Measurements from ENCODE around the gene DCLRE1B.
"Not testable (repeated sequence)": the region's sequence is repeated elsewhere in the genome, so short reads cannot be mapped to it uniquely, and the experiment has no call there.

DCLRE1B gene

DNA sequence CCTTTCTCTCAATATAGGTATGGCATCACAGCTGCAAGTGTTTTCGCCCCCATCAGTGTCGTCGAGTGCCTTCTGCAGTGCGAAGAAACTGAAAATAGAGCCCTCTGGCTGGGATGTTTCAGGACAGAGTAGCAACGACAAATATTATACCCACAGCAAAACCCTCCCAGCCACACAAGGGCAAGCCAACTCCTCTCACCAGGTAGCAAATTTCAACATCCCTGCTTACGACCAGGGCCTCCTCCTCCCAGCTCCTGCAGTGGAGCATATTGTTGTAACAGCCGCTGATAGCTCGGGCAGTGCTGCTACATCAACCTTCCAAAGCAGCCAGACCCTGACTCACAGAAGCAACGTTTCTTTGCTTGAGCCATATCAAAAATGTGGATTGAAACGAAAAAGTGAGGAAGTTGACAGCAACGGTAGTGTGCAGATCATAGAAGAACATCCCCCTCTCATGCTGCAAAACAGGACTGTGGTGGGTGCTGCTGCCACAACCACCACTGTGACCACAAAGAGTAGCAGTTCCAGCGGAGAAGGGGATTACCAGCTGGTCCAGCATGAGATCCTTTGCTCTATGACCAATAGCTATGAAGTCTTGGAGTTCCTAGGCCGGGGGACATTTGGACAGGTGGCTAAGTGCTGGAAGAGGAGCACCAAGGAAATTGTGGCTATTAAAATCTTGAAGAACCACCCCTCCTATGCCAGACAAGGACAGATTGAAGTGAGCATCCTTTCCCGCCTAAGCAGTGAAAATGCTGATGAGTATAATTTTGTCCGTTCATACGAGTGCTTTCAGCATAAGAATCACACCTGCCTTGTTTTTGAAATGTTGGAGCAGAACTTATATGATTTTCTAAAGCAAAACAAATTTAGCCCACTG is 35.5 kb downstream of the DCLRE1B start:
- Histone ChIP-seq H3K27me3 (ENCODE audit: control insufficient read depth in 1 of 2, insufficient read depth in 2 of 2, low read length in 2 of 2) (no peaks in the 10 kb centered on the region), H3K4me3 (ENCODE audit: low read length in 2 of 2) (no peak overlapping the region), H3K4me1 (ENCODE audit: control insufficient read depth, insufficient read depth, low read length) (no peaks in the 10 kb centered on the region), H3K9me3 (ENCODE audit: control insufficient read depth in 2 of 2, low read length in 2 of 2) (no peaks in the 10 kb centered on the region), H3K9ac (ENCODE audit: low read length in 2 of 2) (no peak overlapping the region), H3K36me3 (ENCODE audit: control insufficient read depth in 2 of 2, insufficient read depth in 2 of 2, low read length in 2 of 2) (peaks cover 10 to 11% of the 10 kb centered on the region in 2 donors), H3K27ac (ENCODE audit: low read length) (no peak overlapping the region)

DNA sequence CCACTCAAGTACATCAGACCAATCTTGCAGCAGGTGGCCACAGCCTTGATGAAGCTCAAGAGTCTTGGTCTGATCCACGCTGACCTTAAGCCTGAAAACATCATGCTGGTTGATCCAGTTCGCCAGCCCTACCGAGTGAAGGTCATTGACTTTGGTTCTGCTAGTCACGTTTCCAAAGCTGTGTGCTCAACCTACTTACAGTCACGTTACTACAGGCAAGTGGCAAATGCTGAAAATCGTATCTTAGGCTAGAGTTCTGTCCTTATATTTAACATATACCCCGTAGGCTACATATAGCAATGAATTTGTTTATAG is 36.1 kb downstream of the DCLRE1B start:
- Histone ChIP-seq H3K36me3 (ENCODE audit: control insufficient read depth in 2 of 2, insufficient read depth in 2 of 2, low read length in 2 of 2) (peaks cover 10 to 11% of the 10 kb centered on the region in 2 donors), H3K4me3 (ENCODE audit: low read length in 2 of 2) (no peak overlapping the region), H3K27me3 (ENCODE audit: control insufficient read depth in 1 of 2, insufficient read depth in 2 of 2, low read length in 2 of 2) (no peaks in the 10 kb centered on the region), H3K9me3 (ENCODE audit: control insufficient read depth in 2 of 2, low read length in 2 of 2) (no peaks in the 10 kb centered on the region), H3K27ac (ENCODE audit: low read length) (no peak overlapping the region), H3K4me1 (ENCODE audit: control insufficient read depth, insufficient read depth, low read length) (no peaks in the 10 kb centered on the region), H3K9ac (ENCODE audit: low read length in 2 of 2) (no peak overlapping the region)

DNA sequence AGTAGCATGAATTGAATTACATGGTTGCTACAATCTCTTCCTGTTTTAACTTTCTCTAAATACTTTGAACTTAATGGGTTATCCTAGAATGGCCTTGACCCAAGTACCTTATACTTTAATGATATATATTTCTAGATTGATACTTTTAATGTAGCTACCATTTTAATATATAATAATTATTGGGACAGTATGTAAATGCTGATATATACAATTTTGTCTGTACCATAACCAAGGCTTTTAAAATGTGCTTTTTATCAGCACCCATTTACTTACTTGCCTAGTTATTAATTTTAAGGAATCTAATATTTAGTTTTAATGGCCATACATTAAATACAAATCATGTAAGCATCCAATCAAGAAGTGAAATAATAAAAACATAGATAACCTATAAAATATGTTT is 37.4 kb downstream of the DCLRE1B start:
- H3K4me1 ChIP-seq (ENCODE audit: control insufficient read depth, insufficient read depth, low read length) = peaks cover 7% of the 10 kb centered on the region
- peaks cover 10 to 11% of the 10 kb centered on the region in 2 donors for H3K36me3 ChIP-seq (ENCODE audit: control insufficient read depth in 2 of 2, insufficient read depth in 2 of 2, low read length in 2 of 2)
- H3K9me3 ChIP-seq (ENCODE audit: control insufficient read depth in 2 of 2, low read length in 2 of 2) = no peaks in the 10 kb centered on the region
- H3K9ac ChIP-seq (ENCODE audit: low read length in 2 of 2) = no peak overlapping the region
- H3K4me3 ChIP-seq (ENCODE audit: low read length in 2 of 2) = no peak overlapping the region
- no peak overlapping the region for H3K27ac ChIP-seq (ENCODE audit: low read length)
- no peaks in the 10 kb centered on the region for H3K27me3 ChIP-seq (ENCODE audit: control insufficient read depth in 1 of 2, insufficient read depth in 2 of 2, low read length in 2 of 2)

DNA sequence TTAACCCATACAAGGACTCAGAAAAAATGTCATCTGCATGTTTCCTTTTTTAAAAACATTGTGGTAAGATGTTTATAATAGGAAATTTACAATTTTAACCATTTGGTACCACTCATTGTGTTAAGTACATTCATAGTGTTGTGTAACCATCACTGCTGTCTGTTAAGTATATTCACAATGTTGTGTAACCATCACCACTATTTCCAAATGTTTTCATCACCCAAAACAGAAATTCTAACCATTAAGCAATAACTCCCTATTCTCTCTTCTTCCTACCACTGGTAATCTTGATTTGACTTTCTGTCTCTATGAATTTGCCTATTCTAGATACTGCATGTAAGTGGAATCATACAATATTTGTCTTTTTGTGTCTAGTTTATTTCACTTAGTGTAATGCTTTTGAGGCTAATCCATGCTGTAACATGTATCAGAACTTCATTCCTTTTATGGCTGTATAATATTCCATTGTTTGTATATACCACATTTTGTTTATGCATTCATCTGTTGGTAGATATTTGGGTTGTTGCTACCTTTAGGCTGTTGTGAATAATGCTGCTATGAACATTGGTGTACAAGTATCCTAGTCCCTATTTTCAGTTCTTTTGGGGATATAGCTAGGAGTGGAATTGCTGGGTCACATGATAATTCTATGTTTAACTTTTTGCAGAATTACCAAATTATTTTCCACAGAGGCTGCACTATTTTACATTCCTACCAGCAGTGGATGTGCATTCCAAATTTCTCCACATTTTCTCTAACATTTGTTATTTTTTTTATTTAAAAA is 38.1 kb downstream of the DCLRE1B start:
- Histone ChIP-seq H3K27me3 (ENCODE audit: control insufficient read depth in 1 of 2, insufficient read depth in 2 of 2, low read length in 2 of 2) (no peaks in the 10 kb centered on the region), H3K9ac (ENCODE audit: low read length in 2 of 2) (no peak overlapping the region), H3K4me1 (ENCODE audit: control insufficient read depth, insufficient read depth, low read length) (peaks cover 10% of the 10 kb centered on the region), H3K4me3 (ENCODE audit: low read length in 2 of 2) (no peak overlapping the region), H3K27ac (ENCODE audit: low read length) (no peak overlapping the region), H3K9me3 (ENCODE audit: control insufficient read depth in 2 of 2, low read length in 2 of 2) (no peaks in the 10 kb centered on the region), H3K36me3 (ENCODE audit: control insufficient read depth in 2 of 2, insufficient read depth in 2 of 2, low read length in 2 of 2) (peaks cover 10 to 11% of the 10 kb centered on the region in 2 donors)

DNA sequence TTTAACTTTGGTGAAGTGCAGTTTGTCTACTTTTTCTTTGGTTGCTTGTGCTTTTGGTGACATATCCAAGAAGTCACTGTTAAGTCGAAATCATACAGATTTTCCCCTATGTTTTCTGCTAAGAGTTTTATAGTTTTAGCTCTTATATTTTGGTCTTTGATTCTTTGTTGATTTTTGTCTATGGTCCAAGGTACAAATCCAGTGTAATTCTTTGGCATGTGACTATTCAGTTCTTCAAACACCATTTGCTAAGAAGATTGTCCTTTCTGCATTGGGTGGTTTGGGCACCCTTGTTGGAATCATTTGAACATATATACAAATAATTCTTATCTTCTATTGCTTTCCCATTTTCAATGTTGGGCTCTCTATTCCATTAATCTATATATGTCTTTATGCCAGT is 40.2 kb downstream of the DCLRE1B start:
- no peak overlapping the region for H3K27ac ChIP-seq (ENCODE audit: low read length)
- no peaks in the 10 kb centered on the region for H3K9me3 ChIP-seq (ENCODE audit: control insufficient read depth in 2 of 2, low read length in 2 of 2)
- no peak overlapping the region for H3K9ac ChIP-seq (ENCODE audit: low read length in 2 of 2)
- H3K36me3 ChIP-seq (ENCODE audit: control insufficient read depth in 2 of 2, insufficient read depth in 2 of 2, low read length in 2 of 2) = peaks cover 10 to 11% of the 10 kb centered on the region in 2 donors
- H3K4me3 ChIP-seq (ENCODE audit: low read length in 2 of 2) = no peak overlapping the region
- peaks cover 16% of the 10 kb centered on the region for H3K4me1 ChIP-seq (ENCODE audit: control insufficient read depth, insufficient read depth, low read length)
- H3K27me3 ChIP-seq (ENCODE audit: control insufficient read depth in 1 of 2, insufficient read depth in 2 of 2, low read length in 2 of 2) = no peaks in the 10 kb centered on the region

DNA sequence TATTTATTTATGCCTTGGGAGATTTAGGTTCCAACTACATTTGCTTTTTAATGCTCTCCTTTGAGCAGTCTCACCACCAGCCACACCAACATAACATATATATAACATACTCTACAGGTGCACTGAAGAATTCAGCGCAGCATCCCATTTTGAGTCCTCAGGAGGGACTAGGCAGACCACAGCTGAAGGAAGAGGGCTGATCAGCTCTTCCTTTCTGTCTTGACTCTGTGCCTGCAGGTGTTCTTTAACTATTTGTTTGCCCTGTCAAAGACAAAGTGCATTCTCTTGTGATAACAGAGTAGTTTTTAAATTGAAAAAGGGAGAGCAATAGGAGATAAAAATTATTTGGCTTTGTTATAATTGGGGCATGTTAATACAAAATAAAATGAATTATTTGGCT is 41.0 kb downstream of the DCLRE1B start:
- H3K4me1 ChIP-seq (ENCODE audit: control insufficient read depth, insufficient read depth, low read length) = peaks cover 16% of the 10 kb centered on the region
- H3K4me3 ChIP-seq (ENCODE audit: low read length in 2 of 2) = no peak overlapping the region
- H3K9me3 ChIP-seq (ENCODE audit: control insufficient read depth in 2 of 2, low read length in 2 of 2) = no peaks in the 10 kb centered on the region
- H3K9ac ChIP-seq (ENCODE audit: low read length in 2 of 2) = no peak overlapping the region
- peaks cover 3% of the 10 kb centered on the region in 2 donors for H3K36me3 ChIP-seq (ENCODE audit: control insufficient read depth in 2 of 2, insufficient read depth in 2 of 2, low read length in 2 of 2)
- no peak overlapping the region for H3K27ac ChIP-seq (ENCODE audit: low read length)
- H3K27me3 ChIP-seq (ENCODE audit: control insufficient read depth in 1 of 2, insufficient read depth in 2 of 2, low read length in 2 of 2) = no peaks in the 10 kb centered on the region

DNA sequence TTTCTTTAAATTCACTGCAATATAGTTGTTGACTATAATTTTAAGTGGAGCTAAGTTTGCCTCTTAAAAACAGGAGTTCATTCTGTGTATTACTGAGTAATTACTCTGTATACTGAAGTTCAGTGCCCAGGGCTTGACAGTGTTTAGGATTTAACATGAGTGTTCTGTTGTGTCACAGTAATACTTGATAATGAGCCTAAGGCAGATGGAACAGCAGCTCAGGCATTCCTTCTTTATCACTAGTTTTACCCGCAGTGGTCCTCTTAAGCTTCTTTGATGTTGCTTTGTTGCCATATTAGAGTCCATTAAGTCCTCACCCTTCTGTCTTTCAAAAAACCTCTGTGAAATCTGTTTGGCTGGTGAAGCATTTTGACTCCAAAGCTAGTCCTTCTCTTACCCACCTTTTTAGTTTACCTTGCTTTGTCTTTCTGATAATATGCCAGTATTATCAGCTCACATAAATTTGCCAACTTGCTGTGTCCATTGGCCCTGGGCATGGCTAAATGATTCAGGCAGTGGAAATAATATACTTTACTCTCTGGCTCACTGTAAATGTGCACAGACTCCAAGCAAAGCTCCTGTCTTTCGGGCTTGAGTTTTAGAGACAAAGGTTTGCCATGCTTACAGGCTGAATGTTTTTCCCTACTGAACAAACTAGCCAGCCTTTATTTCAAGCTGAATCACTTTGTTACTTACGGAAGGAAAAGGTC is 41.7 kb downstream of the DCLRE1B start:
- Histone ChIP-seq H3K4me1 (ENCODE audit: control insufficient read depth, insufficient read depth, low read length) (peaks cover 16% of the 10 kb centered on the region), H3K27ac (ENCODE audit: low read length) (no peak overlapping the region), H3K27me3 (ENCODE audit: control insufficient read depth in 1 of 2, insufficient read depth in 2 of 2, low read length in 2 of 2) (no peaks in the 10 kb centered on the region), H3K4me3 (ENCODE audit: low read length in 2 of 2) (no peak overlapping the region), H3K9me3 (ENCODE audit: control insufficient read depth in 2 of 2, low read length in 2 of 2) (no peaks in the 10 kb centered on the region), H3K9ac (ENCODE audit: low read length in 2 of 2) (no peak overlapping the region), H3K36me3 (ENCODE audit: control insufficient read depth in 2 of 2, insufficient read depth in 2 of 2, low read length in 2 of 2) (no peaks in the 10 kb centered on the region)

DNA sequence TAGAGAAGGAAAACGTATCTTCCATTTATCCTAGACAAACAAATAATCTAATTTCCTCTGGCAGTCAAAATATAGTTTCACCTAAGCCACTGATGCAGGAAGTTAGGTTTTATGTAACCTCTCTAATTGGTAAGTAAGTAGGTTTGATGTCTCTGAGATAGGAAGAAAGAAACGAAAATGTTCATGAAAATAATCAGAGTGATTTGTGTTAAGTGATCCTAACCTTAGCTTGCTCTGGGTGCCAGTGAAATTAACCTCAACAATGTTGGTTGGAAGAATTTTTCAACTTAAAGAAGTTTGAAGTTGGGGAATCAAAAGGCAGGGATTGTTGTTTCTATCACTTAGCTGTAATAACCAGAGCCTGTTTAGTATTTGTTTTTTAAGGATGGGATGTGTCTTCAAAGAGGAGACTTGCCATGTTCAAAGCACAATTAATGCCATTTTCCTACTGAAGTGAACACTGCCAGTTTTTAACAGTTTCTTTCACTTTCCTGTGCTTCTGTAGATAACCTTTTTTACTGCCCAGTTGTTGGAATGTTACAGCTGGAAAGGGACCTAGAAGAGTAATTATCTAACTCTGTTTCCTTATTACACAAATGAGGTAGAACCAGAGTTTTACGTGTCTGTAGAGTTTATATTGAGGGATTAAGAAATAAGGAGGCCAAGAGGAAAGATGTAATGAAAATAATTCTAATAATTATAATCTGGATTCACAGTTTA is 42.4 kb downstream of the DCLRE1B start:
- Histone ChIP-seq H3K27me3 (ENCODE audit: control insufficient read depth in 1 of 2, insufficient read depth in 2 of 2, low read length in 2 of 2) (no peaks in the 10 kb centered on the region), H3K4me3 (ENCODE audit: low read length in 2 of 2) (no peak overlapping the region), H3K27ac (ENCODE audit: low read length) (no peak overlapping the region), H3K9ac (ENCODE audit: low read length in 2 of 2) (no peak overlapping the region), H3K9me3 (ENCODE audit: control insufficient read depth in 2 of 2, low read length in 2 of 2) (no peaks in the 10 kb centered on the region), H3K4me1 (ENCODE audit: control insufficient read depth, insufficient read depth, low read length) (peaks cover 16% of the 10 kb centered on the region), H3K36me3 (ENCODE audit: control insufficient read depth in 2 of 2, insufficient read depth in 2 of 2, low read length in 2 of 2) (no peaks in the 10 kb centered on the region)

DNA sequence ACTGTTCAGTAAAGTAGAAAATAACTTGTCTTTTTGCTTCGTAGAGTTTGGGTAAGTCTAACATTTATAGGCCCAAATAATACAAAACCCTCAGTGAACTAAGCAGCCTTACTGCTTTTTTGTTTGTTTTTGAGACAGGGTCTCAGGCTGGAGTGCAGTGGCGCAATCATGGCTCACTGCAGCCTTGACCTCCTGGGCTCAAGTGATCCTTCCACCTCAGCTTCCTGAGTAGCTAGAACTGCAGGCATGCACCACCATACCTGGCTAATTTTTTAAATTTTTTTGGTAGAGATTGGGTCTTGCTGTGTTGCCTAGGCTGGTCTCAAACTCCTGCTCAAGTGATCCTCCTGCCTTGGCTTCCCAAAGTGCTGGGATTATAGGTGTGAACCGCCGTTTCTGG is 43.0 kb downstream of the DCLRE1B start:
- not testable (repeated sequence) for H3K9ac ChIP-seq (ENCODE audit: low read length in 2 of 2); H3K27ac ChIP-seq (ENCODE audit: low read length); H3K27me3 ChIP-seq (ENCODE audit: control insufficient read depth in 1 of 2, insufficient read depth in 2 of 2, low read length in 2 of 2); H3K9me3 ChIP-seq (ENCODE audit: control insufficient read depth in 2 of 2, low read length in 2 of 2); H3K4me3 ChIP-seq (ENCODE audit: low read length in 2 of 2); H3K36me3 ChIP-seq (ENCODE audit: control insufficient read depth in 2 of 2, insufficient read depth in 2 of 2, low read length in 2 of 2)
- peaks cover 16% of the 10 kb centered on the region for H3K4me1 ChIP-seq (ENCODE audit: control insufficient read depth, insufficient read depth, low read length)

DNA sequence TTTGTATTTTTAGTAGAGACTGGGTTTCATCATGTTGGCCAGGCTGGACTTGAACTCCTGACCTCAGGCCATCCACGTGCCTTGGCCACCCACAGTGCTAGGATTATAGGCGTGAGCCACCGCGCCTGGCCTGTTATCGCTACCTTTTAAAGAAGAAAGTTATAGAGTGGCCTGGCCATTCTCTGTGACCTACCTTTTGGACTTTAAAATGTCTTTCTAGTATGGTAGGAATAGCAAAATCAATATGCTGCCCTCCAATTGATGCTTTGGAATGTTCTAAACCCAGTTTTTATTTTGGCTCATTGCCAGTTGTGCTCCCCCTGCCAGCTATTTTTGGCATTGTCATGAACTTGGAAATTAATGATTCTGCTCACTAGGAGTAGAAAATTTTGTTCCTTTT is 43.9 kb downstream of the DCLRE1B start:
- H3K9ac ChIP-seq (ENCODE audit: low read length in 2 of 2) = no peak overlapping the region
- no peaks in the 10 kb centered on the region for H3K9me3 ChIP-seq (ENCODE audit: control insufficient read depth in 2 of 2, low read length in 2 of 2)
- no peak overlapping the region for H3K4me3 ChIP-seq (ENCODE audit: low read length in 2 of 2)
- H3K36me3 ChIP-seq (ENCODE audit: control insufficient read depth in 2 of 2, insufficient read depth in 2 of 2, low read length in 2 of 2) = peaks cover 0 to 3% of the 10 kb centered on the region in 2 donors
- peaks cover 16% of the 10 kb centered on the region for H3K4me1 ChIP-seq (ENCODE audit: control insufficient read depth, insufficient read depth, low read length)
- no peaks in the 10 kb centered on the region for H3K27me3 ChIP-seq (ENCODE audit: control insufficient read depth in 1 of 2, insufficient read depth in 2 of 2, low read length in 2 of 2)
- H3K27ac ChIP-seq (ENCODE audit: low read length) = no peak overlapping the region
